ENCODE measurements around the gene MPC2. TPM values are rescaled to one million over a fixed set of nuclear protein-coding genes. Genes with fewer than 3 reads are reported as not detected.

Gene MPC2
- total RNA-seq, 1 donor from 2014 or later, result 17.7 TPM

- peaks cover 3 to 15% of the 10 kb centered on the region in 2 donors for H3K36me3 ChIP-seq
- H3K4me3 ChIP-seq, result no peak overlapping the region
- no peaks in the 10 kb centered on the region for H3K27me3 ChIP-seq
- intact Hi-C loops (cut with DNase I), result no loop called here
- TF ChIP-seq POLR2AphosphoS5 (IDR thresholded peaks at IDR 0.05; ENCODE audit: insufficient read depth in 1 of 2, low read depth in 1 of 2), result no peak
- TF ChIP-seq CTCF (IDR thresholded peaks at IDR 0.05), result no peak
- TF ChIP-seq POLR2A (IDR thresholded peaks at IDR 0.05), result no peak
- H3K4me1 ChIP-seq, result no peaks in the 10 kb centered on the region
- no peaks in the 10 kb centered on the region for H3K9me3 ChIP-seq
- DNase-seq (ENCODE audit: extremely low spot score in 2 of 2), result no peak
- no peak overlapping the region for H3K27ac ChIP-seq
Observed at GRCh38 chr1:167977245-167977644, 40.4 kb upstream of the MPC2 start.

DNA sequence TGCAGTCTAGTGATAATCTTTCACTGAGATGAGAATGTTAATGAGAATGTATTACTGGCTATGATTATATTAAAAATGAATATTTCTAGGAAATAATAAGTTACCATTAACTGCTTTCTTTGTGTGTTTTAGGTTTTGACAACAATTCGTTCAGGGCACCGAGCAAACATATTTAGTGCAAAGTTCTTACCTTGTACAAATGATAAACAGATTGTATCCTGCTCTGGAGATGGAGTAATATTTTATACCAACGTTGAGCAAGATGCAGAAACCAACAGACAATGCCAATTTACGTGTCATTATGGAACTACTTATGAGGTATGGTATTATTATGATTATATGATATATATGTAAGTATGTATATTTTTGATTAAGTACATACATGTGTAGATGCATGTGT, 37.8 kb upstream of the MPC2 start:
- H3K4me3 ChIP-seq, result no peak overlapping the region
- H3K4me1 ChIP-seq, result no peaks in the 10 kb centered on the region
- TF ChIP-seq POLR2AphosphoS5 (IDR thresholded peaks at IDR 0.05; ENCODE audit: insufficient read depth in 1 of 2, low read depth in 1 of 2) (no peak), CTCF (IDR thresholded peaks at IDR 0.05) (no peak), POLR2A (IDR thresholded peaks at IDR 0.05) (no peak)
- H3K36me3 ChIP-seq, result peaks cover 3 to 15% of the 10 kb centered on the region in 2 donors
- no peaks in the 10 kb centered on the region for H3K27me3 ChIP-seq
- H3K27ac ChIP-seq, result no peak overlapping the region
- no peaks in the 10 kb centered on the region for H3K9me3 ChIP-seq
- DNase-seq (ENCODE audit: extremely low spot score in 2 of 2), result no peak
- intact Hi-C loops (cut with DNase I), result no loop called here

- H3K4me3 ChIP-seq, result no peak overlapping the region
- no peaks in the 10 kb centered on the region for H3K27me3 ChIP-seq
- DNase-seq (ENCODE audit: extremely low spot score in 2 of 2), result no peak
- intact Hi-C loops (cut with DNase I), result no loop called here
- no peaks in the 10 kb centered on the region for H3K9me3 ChIP-seq
- TF ChIP-seq POLR2A (IDR thresholded peaks at IDR 0.05), result no peak
- no peak for TF ChIP-seq POLR2AphosphoS5 (IDR thresholded peaks at IDR 0.05; ENCODE audit: insufficient read depth in 1 of 2, low read depth in 1 of 2)
- no peak for TF ChIP-seq CTCF (IDR thresholded peaks at IDR 0.05)
- H3K4me1 ChIP-seq, result no peaks in the 10 kb centered on the region
- no peak overlapping the region for H3K27ac ChIP-seq
- peaks cover 3 to 15% of the 10 kb centered on the region in 2 donors for H3K36me3 ChIP-seq
Observed at GRCh38 chr1:167973832-167974231, 37.0 kb upstream of the MPC2 start.

- Histone ChIP-seq H3K36me3 (no peaks in the 10 kb centered on the region), H3K27me3 (no peaks in the 10 kb centered on the region), H3K4me1 (no peaks in the 10 kb centered on the region), H3K9me3 (no peaks in the 10 kb centered on the region), H3K27ac (no peak overlapping the region), H3K4me3 (no peak overlapping the region)
- no peak for TF ChIP-seq POLR2A (IDR thresholded peaks at IDR 0.05)
- no peak for TF ChIP-seq CTCF (IDR thresholded peaks at IDR 0.05)
- TF ChIP-seq POLR2AphosphoS5 (IDR thresholded peaks at IDR 0.05; ENCODE audit: insufficient read depth in 1 of 2, low read depth in 1 of 2), result no peak
- intact Hi-C loops (cut with DNase I), result no loop called here
- DNase-seq (ENCODE audit: extremely low spot score in 2 of 2), result no peak
Observed at GRCh38 chr1:167968569-167968968, 31.7 kb upstream of the MPC2 start.

GRCh38 chr1:167966050-167966449, 29.2 kb upstream of the MPC2 start:
- TF ChIP-seq CTCF (IDR thresholded peaks at IDR 0.05), result no peak
- TF ChIP-seq POLR2A (IDR thresholded peaks at IDR 0.05), result no peak
- no peaks in the 10 kb centered on the region for H3K36me3 ChIP-seq
- DNase-seq (ENCODE audit: extremely low spot score in 2 of 2), result no peak
- H3K4me1 ChIP-seq, result no peaks in the 10 kb centered on the region
- H3K27me3 ChIP-seq, result no peaks in the 10 kb centered on the region
- intact Hi-C loops (cut with DNase I), result no loop called here
- H3K9me3 ChIP-seq, result no peaks in the 10 kb centered on the region
- no peak overlapping the region for H3K4me3 ChIP-seq
- no peak overlapping the region for H3K27ac ChIP-seq

Measured in vagina (tissue), 2 donors.